HepG2 (cell line): Measurements from ENCODE around the gene UCMA. TPM values are rescaled to one million over a fixed set of nuclear protein-coding genes. Genes with fewer than 3 reads are reported as not detected.

ENCODE experiments used
- ATAC-seq: fragments of 200-7000 bp; cut with Tn5 transposase; 3 replicates; pipeline ENCODE4 v1.9.1; 2020; ENCODE audit warnings: mild to moderate bottlenecking, moderate library complexity
- BruUV-seq: library from RNA; stranded (reverse); fragments of 400-500 nt; replicated peaks from 2 replicates; lab custom pipeline; 2021; lab: Mats Ljungman, UMichigan
- CTCF ChIA-PET: fragments of 300-600 bp; formaldehyde crosslinking; extraction: SDS; loops from one replicate; lab custom pipeline; 2021; ENCODE audit warnings: low total read pairs, inconsistent platforms, low intra/inter-chr PET ratio; lab: Yijun Ruan, JAX
- POLR2A ChIA-PET: fragments of 350-600 bp; sonication (Branson Sonifier 250); formaldehyde crosslinking; loops from one replicate; lab custom pipeline; 2020; ENCODE audit warnings: antibody characterized with exemption, inconsistent platforms; lab: Yijun Ruan, JAX
- DNase-seq: peaks from one replicate; pipeline ENCODE4 v3.0.0-alpha.2; 2015; ENCODE audit warnings: low spot score
- FAIRE-seq: peaks from 3 replicates; lab custom pipeline; 2011; peaks lifted over from hg19 to GRCh38; lab: Jason Lieb, UNC
- H2AFZ ChIP-seq: one replicate; pipeline ENCODE4 v1.6.1; 2011; ENCODE audit warnings: low read length, inconsistent platforms
- H3K27ac ChIP-seq: fragments of 300-600 bp; 3 replicates; pipeline ENCODE4 v1.8.0; 2011; ENCODE audit warnings: mixed run types, mild to moderate bottlenecking, mixed read lengths, low read length, inconsistent platforms; ENCODE audit not compliant: insufficient read depth; ENCODE audit errors: extremely low read length
- H3K27me3 ChIP-seq, 2 experiments: fragments of 200-600 bp in 1 of 2; 2 replicates in 1 of 2; 3 replicates in 1 of 2; pipeline versions ENCODE4 v1.6.0 to v1.8.0; 2011; ENCODE audit warnings: low read length in 2 of 2, mild to moderate bottlenecking in 2 of 2, moderate library complexity in 2 of 2, inconsistent platforms in 1 of 2; ENCODE audit not compliant: insufficient read depth in 2 of 2, control insufficient read depth in 1 of 2
- H3K36me3 ChIP-seq, 2 experiments: fragments of 200-600 bp in 1 of 2; replicated peaks in 1 of 2; 2 replicates in 1 of 2; 3 replicates in 1 of 2; pipeline versions ENCODE4 v1.5.1 to v1.8.0; 2011; ENCODE audit warnings: low read length in 2 of 2, inconsistent platforms in 1 of 2; ENCODE audit not compliant: insufficient read depth in 2 of 2, control insufficient read depth in 1 of 2
- H3K4me1 ChIP-seq: 2 replicates; pipeline ENCODE4 v1.5.1; 2012; ENCODE audit warnings: low read length, inconsistent platforms; ENCODE audit not compliant: insufficient read depth
- H3K4me2 ChIP-seq: 2 replicates; pipeline ENCODE4 v1.6.0; 2011; ENCODE audit warnings: low read depth, low read length, inconsistent platforms
- H3K4me3 ChIP-seq, 3 experiments: fragments of 200-600 bp in 1 of 3; sonication (generic), shearing (Covaris generic) in 1 of 3; replicated peaks in 1 of 3; 2 replicates each; pipeline ENCODE4 v1.5.1; 2011 to 2016; ENCODE audit warnings: low read length in 3 of 3, inconsistent platforms in 2 of 3, low read depth in 2 of 3, mild to moderate bottlenecking in 2 of 3, control low read depth in 1 of 3, mixed read lengths in 1 of 3; ENCODE audit not compliant: insufficient read depth in 1 of 3
- H3K79me2 ChIP-seq: one replicate; pipeline ENCODE4 v1.6.1; 2011; ENCODE audit warnings: low read length, inconsistent platforms; ENCODE audit not compliant: insufficient read depth
- H3K9ac ChIP-seq: 2 replicates; pipeline ENCODE4 v1.6.0; 2011; ENCODE audit warnings: mild to moderate bottlenecking, low read depth, low read length, inconsistent platforms; ENCODE audit not compliant: insufficient read depth
- H3K9me3 ChIP-seq: 2 replicates; pipeline ENCODE4 v1.5.1; 2012; ENCODE audit warnings: mild to moderate bottlenecking, low read length
- H4K20me1 ChIP-seq: 2 replicates; pipeline ENCODE4 v1.6.0; 2011; ENCODE audit warnings: inconsistent platforms, mild to moderate bottlenecking, low read length, moderate library complexity; ENCODE audit not compliant: insufficient read depth
- CBFB ChIP-seq: sonication (generic); formaldehyde crosslinking; IDR thresholded peaks from 2 replicates; pipeline ENCODE4 v1.4.0; 2020; ENCODE audit warnings: missing genetic modification reagents
- CBX5 ChIP-seq: sonication (generic); formaldehyde crosslinking; IDR thresholded peaks from 2 replicates; pipeline ENCODE4 v1.4.0; 2020; ENCODE audit warnings: missing genetic modification reagents, borderline replicate concordance
- MTF1 ChIP-seq: sonication (generic); formaldehyde crosslinking; IDR thresholded peaks from 2 replicates; pipeline ENCODE4 v1.5.0; 2020; ENCODE audit warnings: missing genetic modification reagents
- NRL ChIP-seq: sonication (generic); formaldehyde crosslinking; IDR thresholded peaks from 2 replicates; pipeline ENCODE4 v1.5.0; 2020; ENCODE audit warnings: missing genetic modification reagents, mild to moderate bottlenecking, moderate library complexity, borderline replicate concordance
- STAT5B ChIP-seq: sonication (generic); formaldehyde crosslinking; IDR thresholded peaks from 2 replicates; pipeline ENCODE4 v1.4.0; 2020; ENCODE audit warnings: missing genetic modification reagents
- WGBS: methylation state at CpG from one replicate; pipeline ENCODE4 v1.1.6; 2017; ENCODE audit warnings: low lambda C conversion rate; 5-methylcytosine and 5-hydroxymethylcytosine counted together
- in situ Hi-C: cut with HindIII; loops from 2 replicates; pipeline ENCODE4 v1.10.0; 2017; ENCODE audit warnings: low pct_unique_long_range_greater_than_20kb; ENCODE audit not compliant: extremely low pct_ligation_motif_present
- intact Hi-C: fragments of 100-400 bp; cut with micrococcal nuclease; formaldehyde crosslinking; loops from one replicate; pipeline ENCODE4 v1.10.0; 2022; ENCODE audit not compliant: unreplicated experiment
- polyA plus RNA-seq, 8 experiments: library from polyadenylated mRNA; depleted of rRNA in 3 of 8; stranded (reverse) in 7 of 8; unstranded in 1 of 8; fragments of >200 nt; fragmentation: Illumina TruSeq in 4 of 8; extraction: Trizol in 4 of 8; gene quantifications; 2 replicates each; pipeline versions ENCODE4 v1.2.1 to v1.2.3, GENCODE V29; 2011 to 2016; ENCODE audit warnings: low read depth in 4 of 8, missing spikeins in 1 of 8, mixed read lengths in 1 of 8; ENCODE audit not compliant: insufficient read depth in 1 of 8
- total RNA-seq, 5 experiments: library from RNA; depleted of rRNA; stranded (reverse); fragments of >200 nt; fragmentation: Illumina TruSeq; extraction: Trizol; gene quantifications; 2 replicates each; pipeline ENCODE4 v1.2.3, GENCODE V29; 2016; ENCODE audit warnings: low read depth in 1 of 5
- TF ChIP-seq, protein P1 (sequence below), 2 experiments: IDR thresholded peaks; 2 replicates each; pipeline ENCODE4 v1.6.1; 2011 to 2012; ENCODE audit warnings: low read length in 2 of 2, borderline replicate concordance in 1 of 2, low read depth in 1 of 2, mild to moderate bottlenecking in 1 of 2, moderate library complexity in 1 of 2
- TF ChIP-seq, protein P2 (sequence below): sonication (generic); formaldehyde crosslinking; IDR thresholded peaks from 2 replicates; pipeline ENCODE4 v1.5.0; 2020; ENCODE audit warnings: mild to moderate bottlenecking, missing genetic modification reagents, borderline replicate concordance

The UCMA gene
- total and polyA plus RNA-seq, 2 of the 13 experiments (the other 11 are each of a cell fraction or from before 2014, with no cell fraction given): not detected

DNA sequence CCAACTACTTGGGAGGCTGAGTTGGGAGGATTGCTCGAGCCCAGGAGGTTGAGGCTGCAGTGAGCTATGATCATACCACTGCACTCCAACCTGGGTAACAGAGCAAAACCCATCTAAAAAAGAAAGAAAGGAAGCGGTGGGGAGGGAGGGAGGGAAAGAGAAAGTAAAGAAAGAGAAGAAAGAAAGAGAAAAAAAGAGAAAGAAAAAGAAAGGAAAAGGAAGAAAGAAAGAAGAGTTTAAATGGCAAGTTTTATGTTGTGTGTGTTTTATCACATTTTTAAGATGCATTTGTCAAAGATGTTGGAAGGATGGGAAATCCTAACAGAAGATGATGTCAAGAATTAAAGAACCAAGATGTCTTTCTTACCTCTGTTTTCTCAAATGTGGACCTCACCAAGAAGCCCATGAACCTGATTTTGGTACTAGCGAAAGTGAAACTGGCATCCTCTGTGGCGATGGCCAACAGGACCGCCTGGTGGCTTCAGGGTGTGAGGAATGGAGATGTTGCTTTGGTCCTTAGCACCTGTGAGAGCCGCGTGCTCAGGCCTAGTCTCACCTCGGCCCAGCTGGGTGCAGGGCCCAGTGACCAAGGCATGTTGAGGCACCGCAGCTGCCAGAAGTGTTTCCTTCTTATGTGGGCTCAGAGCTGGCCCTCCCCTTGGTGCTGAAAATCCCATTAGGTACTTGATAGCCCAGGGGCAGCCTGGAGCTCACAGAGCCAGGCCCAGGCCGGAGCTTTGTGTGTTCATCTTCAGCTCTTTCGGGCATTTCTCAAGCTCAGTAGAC is 9.8 kb downstream of the UCMA start:
- FAIRE-seq: no peak
- ChIA-PET POLR2A (no interaction called here), CTCF (no interaction called here)
- 69% methylated on average over 10 of the region's 11 CpGs for WGBS
- H3K9ac ChIP-seq: no peak overlapping the region
- no TSS peak for BruUV-seq
- no peaks in the 10 kb centered on the region for H3K79me2 ChIP-seq
- TF ChIP-seq CBFB (CRISPR knock-in tag) (no peak), CBX5 (CRISPR knock-in tag) (no peak), STAT5B (CRISPR knock-in tag) (no peak), MTF1 (no peak), NRL (no peak)
- TF ChIP-seq, protein P1, sequence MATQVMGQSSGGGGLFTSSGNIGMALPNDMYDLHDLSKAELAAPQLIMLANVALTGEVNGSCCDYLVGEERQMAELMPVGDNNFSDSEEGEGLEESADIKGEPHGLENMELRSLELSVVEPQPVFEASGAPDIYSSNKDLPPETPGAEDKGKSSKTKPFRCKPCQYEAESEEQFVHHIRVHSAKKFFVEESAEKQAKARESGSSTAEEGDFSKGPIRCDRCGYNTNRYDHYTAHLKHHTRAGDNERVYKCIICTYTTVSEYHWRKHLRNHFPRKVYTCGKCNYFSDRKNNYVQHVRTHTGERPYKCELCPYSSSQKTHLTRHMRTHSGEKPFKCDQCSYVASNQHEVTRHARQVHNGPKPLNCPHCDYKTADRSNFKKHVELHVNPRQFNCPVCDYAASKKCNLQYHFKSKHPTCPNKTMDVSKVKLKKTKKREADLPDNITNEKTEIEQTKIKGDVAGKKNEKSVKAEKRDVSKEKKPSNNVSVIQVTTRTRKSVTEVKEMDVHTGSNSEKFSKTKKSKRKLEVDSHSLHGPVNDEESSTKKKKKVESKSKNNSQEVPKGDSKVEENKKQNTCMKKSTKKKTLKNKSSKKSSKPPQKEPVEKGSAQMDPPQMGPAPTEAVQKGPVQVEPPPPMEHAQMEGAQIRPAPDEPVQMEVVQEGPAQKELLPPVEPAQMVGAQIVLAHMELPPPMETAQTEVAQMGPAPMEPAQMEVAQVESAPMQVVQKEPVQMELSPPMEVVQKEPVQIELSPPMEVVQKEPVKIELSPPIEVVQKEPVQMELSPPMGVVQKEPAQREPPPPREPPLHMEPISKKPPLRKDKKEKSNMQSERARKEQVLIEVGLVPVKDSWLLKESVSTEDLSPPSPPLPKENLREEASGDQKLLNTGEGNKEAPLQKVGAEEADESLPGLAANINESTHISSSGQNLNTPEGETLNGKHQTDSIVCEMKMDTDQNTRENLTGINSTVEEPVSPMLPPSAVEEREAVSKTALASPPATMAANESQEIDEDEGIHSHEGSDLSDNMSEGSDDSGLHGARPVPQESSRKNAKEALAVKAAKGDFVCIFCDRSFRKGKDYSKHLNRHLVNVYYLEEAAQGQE (IDR thresholded peaks at IDR 0.05; ENCODE audit: borderline replicate concordance in 1 of 2, low read depth in 1 of 2, low read length in 2 of 2): peak in 1 of 2 experiments; percentile 84
- TF ChIP-seq, protein P2, sequence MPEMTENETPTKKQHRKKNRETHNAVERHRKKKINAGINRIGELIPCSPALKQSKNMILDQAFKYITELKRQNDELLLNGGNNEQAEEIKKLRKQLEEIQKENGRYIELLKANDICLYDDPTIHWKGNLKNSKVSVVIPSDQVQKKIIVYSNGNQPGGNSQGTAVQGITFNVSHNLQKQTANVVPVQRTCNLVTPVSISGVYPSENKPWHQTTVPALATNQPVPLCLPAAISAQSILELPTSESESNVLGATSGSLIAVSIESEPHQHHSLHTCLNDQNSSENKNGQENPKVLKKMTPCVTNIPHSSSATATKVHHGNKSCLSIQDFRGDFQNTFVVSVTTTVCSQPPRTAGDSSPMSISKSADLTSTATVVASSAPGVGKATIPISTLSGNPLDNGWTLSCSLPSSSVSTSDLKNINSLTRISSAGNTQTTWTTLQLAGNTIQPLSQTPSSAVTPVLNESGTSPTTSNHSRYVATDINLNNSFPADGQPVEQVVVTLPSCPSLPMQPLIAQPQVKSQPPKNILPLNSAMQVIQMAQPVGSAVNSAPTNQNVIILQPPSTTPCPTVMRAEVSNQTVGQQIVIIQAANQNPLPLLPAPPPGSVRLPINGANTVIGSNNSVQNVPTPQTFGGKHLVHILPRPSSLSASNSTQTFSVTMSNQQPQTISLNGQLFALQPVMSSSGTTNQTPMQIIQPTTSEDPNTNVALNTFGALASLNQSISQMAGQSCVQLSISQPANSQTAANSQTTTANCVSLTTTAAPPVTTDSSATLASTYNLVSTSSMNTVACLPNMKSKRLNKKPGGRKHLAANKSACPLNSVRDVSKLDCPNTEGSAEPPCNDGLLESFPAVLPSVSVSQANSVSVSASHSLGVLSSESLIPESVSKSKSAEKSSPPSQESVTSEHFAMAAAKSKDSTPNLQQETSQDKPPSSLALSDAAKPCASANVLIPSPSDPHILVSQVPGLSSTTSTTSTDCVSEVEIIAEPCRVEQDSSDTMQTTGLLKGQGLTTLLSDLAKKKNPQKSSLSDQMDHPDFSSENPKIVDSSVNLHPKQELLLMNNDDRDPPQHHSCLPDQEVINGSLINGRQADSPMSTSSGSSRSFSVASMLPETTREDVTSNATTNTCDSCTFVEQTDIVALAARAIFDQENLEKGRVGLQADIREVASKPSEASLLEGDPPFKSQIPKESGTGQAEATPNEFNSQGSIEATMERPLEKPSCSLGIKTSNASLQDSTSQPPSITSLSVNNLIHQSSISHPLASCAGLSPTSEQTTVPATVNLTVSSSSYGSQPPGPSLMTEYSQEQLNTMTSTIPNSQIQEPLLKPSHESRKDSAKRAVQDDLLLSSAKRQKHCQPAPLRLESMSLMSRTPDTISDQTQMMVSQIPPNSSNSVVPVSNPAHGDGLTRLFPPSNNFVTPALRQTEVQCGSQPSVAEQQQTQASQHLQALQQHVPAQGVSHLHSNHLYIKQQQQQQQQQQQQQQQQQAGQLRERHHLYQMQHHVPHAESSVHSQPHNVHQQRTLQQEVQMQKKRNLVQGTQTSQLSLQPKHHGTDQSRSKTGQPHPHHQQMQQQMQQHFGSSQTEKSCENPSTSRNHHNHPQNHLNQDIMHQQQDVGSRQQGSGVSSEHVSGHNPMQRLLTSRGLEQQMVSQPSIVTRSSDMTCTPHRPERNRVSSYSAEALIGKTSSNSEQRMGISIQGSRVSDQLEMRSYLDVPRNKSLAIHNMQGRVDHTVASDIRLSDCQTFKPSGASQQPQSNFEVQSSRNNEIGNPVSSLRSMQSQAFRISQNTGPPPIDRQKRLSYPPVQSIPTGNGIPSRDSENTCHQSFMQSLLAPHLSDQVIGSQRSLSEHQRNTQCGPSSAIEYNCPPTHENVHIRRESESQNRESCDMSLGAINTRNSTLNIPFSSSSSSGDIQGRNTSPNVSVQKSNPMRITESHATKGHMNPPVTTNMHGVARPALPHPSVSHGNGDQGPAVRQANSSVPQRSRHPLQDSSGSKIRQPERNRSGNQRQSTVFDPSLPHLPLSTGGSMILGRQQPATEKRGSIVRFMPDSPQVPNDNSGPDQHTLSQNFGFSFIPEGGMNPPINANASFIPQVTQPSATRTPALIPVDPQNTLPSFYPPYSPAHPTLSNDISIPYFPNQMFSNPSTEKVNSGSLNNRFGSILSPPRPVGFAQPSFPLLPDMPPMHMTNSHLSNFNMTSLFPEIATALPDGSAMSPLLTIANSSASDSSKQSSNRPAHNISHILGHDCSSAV (CRISPR knock-in tag): no peak
- no peak overlapping the region for H3K4me2 ChIP-seq
- peaks cover 17% of the 10 kb centered on the region; the same call in 1 of the 2 replicates for H3K4me1 ChIP-seq
- H2AFZ ChIP-seq: no peak overlapping the region
- no peaks in the 10 kb centered on the region for H3K27me3 ChIP-seq
- no peaks in the 10 kb centered on the region for H4K20me1 ChIP-seq
- in situ Hi-C loops (no loop called here), intact Hi-C loops (loop anchor here (10.0 kb wide), 1 partner anchor 50 kb away; no protein-coding TSS in a partner anchor)
- H3K4me3 ChIP-seq: no peak overlapping the region
- no peak overlapping the region for H3K27ac ChIP-seq
- DNase-seq: no peak
- no peaks in the 10 kb centered on the region for H3K9me3 ChIP-seq
- H3K36me3 ChIP-seq: no peaks in the 10 kb centered on the region
- ATAC-seq: no peak; the same call in 2 of the 3 replicates
